A673 (cell line): ENCODE results near the gene GRPR. TPM values are rescaled to one million over a fixed set of nuclear protein-coding genes. Genes with fewer than 3 reads are reported as not detected.
"Not testable (repeated sequence)": the region's sequence is repeated elsewhere in the genome, so short reads cannot be mapped to it uniquely, and the experiment has no call there.

Experiments used
- BruUV-seq: library from RNA; stranded (reverse); fragments of 400-500 nt; replicated peaks from 2 replicates; lab custom pipeline; 2021; lab: Mats Ljungman, UMichigan
- CTCF ChIA-PET: fragments of 300-600 bp; sonication (Branson Sonifier 250); formaldehyde crosslinking; loops from one replicate; lab custom pipeline; 2022; ENCODE audit warnings: antibody characterized with exemption; lab: Charles Lee
- POLR2A ChIA-PET: fragments of 300-600 bp; sonication (Branson Sonifier 250); formaldehyde crosslinking; loops from one replicate; lab custom pipeline; 2022; ENCODE audit warnings: antibody characterized with exemption; ENCODE audit not compliant: low non-redundant PET; lab: Charles Lee
- DNase-seq: peaks from one replicate; pipeline ENCODE4 v3.0.0-alpha.2; 2015; ENCODE audit warnings: low spot score
- H3K27ac ChIP-seq: fragments of 200-600 bp; sonication (generic); 2 replicates; pipeline ENCODE4 v1.5.1; 2016; ENCODE audit warnings: mixed run types, low read depth, mild to moderate bottlenecking, mixed read lengths, antibody characterized with exemption, low read length; ENCODE audit not compliant: poor library complexity, severe bottlenecking
- H3K27me3 ChIP-seq: fragments of 200-600 bp; sonication (generic); replicated peaks from 2 replicates; pipeline ENCODE4 v1.6.1; 2017; ENCODE audit warnings: mixed run types, low read depth, mild to moderate bottlenecking, mixed read lengths, antibody characterized with exemption, low read length; ENCODE audit not compliant: insufficient read depth, poor library complexity
- H3K36me3 ChIP-seq: fragments of 200-600 bp; sonication (generic); 2 replicates; pipeline ENCODE4 v1.6.1; 2016; ENCODE audit warnings: mixed run types, mild to moderate bottlenecking, mixed read lengths, antibody characterized with exemption, low read length; ENCODE audit not compliant: insufficient read depth, poor library complexity, severe bottlenecking
- H3K4me1 ChIP-seq: fragments of 200-600 bp; sonication (generic); 2 replicates; pipeline ENCODE4 v1.6.1; 2017; ENCODE audit warnings: mixed run types, mild to moderate bottlenecking, mixed read lengths, antibody characterized with exemption, low read length; ENCODE audit not compliant: insufficient read depth, poor library complexity, severe bottlenecking
- H3K4me3 ChIP-seq: fragments of 200-600 bp; sonication (generic); 2 replicates; pipeline ENCODE4 v1.5.1; 2016; ENCODE audit warnings: low read depth, mixed run types, mild to moderate bottlenecking, mixed read lengths, low read length; ENCODE audit not compliant: poor library complexity, severe bottlenecking
- H3K9me3 ChIP-seq: fragments of 200-600 bp; sonication (generic); 2 replicates; pipeline ENCODE4 v1.6.1; 2016; ENCODE audit warnings: mixed run types, low read depth, mild to moderate bottlenecking, mixed read lengths, antibody characterized with exemption, low read length; ENCODE audit not compliant: poor library complexity, severe bottlenecking
- EZH2 ChIP-seq: fragments of 200-600 bp; sonication (generic); IDR thresholded peaks from 2 replicates; pipeline ENCODE4 v1.6.1; 2017; ENCODE audit warnings: borderline replicate concordance, low read depth, mild to moderate bottlenecking, mixed read lengths, antibody characterized with exemption, low read length; ENCODE audit not compliant: poor library complexity, severe bottlenecking
- intact Hi-C: fragments of 100-400 bp; cut with micrococcal nuclease; formaldehyde crosslinking; loops from one replicate; pipeline ENCODE4 v1.10.0; 2022; ENCODE audit not compliant: unreplicated experiment
- total RNA-seq: library from RNA; stranded (reverse); gene quantifications from 2 replicates; pipeline ENCODE4 v1.2.3, GENCODE V29; 2021
- TF ChIP-seq, protein P1 (sequence below): fragments of 300-800, 200-600 bp; sonication (generic); conservative IDR thresholded peaks from 2 replicates; pipeline ENCODE4 v1.5.1; 2017; ENCODE audit warnings: low read depth, mild to moderate bottlenecking, antibody characterized with exemption, low read length, moderate library complexity, mixed read lengths

Gene GRPR
- total RNA-seq, 1 experiment from 2014 or later, result 1.2 TPM

GRCh38 chrX:16156692-16157331 lies 33.4 kb downstream of the GRPR start:
- CTCF ChIA-PET, result no interaction called here
- POLR2A ChIA-PET, result interaction anchor here (0.6 kb wide), 1 partner anchor 1582 kb away, joined by 5 read pairs; no protein-coding TSS in a partner anchor
- intact Hi-C loops, result no loop called here
- Histone ChIP-seq H3K4me1 (no peaks in the 10 kb centered on the region), H3K27me3 (peaks cover 5% of the 10 kb centered on the region), H3K9me3 (no peaks in the 10 kb centered on the region), H3K36me3 (no peaks in the 10 kb centered on the region), H3K4me3 (no peak overlapping the region), H3K27ac (no peak overlapping the region)
- no peak for TF ChIP-seq EZH2
- TF ChIP-seq, protein P1, sequence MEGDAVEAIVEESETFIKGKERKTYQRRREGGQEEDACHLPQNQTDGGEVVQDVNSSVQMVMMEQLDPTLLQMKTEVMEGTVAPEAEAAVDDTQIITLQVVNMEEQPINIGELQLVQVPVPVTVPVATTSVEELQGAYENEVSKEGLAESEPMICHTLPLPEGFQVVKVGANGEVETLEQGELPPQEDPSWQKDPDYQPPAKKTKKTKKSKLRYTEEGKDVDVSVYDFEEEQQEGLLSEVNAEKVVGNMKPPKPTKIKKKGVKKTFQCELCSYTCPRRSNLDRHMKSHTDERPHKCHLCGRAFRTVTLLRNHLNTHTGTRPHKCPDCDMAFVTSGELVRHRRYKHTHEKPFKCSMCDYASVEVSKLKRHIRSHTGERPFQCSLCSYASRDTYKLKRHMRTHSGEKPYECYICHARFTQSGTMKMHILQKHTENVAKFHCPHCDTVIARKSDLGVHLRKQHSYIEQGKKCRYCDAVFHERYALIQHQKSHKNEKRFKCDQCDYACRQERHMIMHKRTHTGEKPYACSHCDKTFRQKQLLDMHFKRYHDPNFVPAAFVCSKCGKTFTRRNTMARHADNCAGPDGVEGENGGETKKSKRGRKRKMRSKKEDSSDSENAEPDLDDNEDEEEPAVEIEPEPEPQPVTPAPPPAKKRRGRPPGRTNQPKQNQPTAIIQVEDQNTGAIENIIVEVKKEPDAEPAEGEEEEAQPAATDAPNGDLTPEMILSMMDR, result no peak
- BruUV-seq, result no TSS peak
- DNase-seq, result no peak

GRCh38 chrX:16160729-16161128 lies 37.4 kb downstream of the GRPR start:
- Histone ChIP-seq H3K36me3 (no peaks in the 10 kb centered on the region), H3K4me1 (no peaks in the 10 kb centered on the region), H3K27me3 (peaks cover 5% of the 10 kb centered on the region), H3K9me3 (no peaks in the 10 kb centered on the region), H3K4me3 (no peak overlapping the region), H3K27ac (no peak overlapping the region)
- ChIA-PET POLR2A (no interaction called here), CTCF (no interaction called here)
- DNase-seq, result no peak
- no TSS peak for BruUV-seq
- intact Hi-C loops, result no loop called here
- TF ChIP-seq, protein P1, result no peak
- no peak for TF ChIP-seq EZH2

DNA sequence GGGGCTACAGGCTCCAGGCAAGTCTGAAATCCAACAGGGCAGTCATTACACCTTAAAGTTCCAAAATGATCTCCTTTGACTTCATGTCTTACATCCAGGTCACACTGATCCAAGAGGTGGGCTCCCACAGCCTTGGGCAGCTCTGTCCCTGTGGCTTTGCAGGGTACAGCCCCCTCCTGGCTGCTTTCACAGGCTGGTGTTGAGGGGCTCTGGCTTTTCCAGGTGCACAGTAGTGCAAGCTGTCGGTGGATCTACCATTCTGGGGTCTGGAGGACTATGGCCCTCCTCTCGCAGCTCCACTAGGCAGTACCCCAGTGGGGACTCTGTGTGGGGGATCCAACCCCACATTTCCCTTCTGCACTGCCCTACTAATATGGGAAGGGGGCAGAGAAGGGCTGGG lies 37.8 kb downstream of the GRPR start:
- H3K4me3 ChIP-seq, H3K4me1 ChIP-seq, BruUV-seq, DNase-seq, intact Hi-C loops, H3K9me3 ChIP-seq, H3K27me3 ChIP-seq, H3K27ac ChIP-seq, CTCF ChIA-PET, H3K36me3 ChIP-seq, POLR2A ChIA-PET: not testable (repeated sequence)

DNA sequence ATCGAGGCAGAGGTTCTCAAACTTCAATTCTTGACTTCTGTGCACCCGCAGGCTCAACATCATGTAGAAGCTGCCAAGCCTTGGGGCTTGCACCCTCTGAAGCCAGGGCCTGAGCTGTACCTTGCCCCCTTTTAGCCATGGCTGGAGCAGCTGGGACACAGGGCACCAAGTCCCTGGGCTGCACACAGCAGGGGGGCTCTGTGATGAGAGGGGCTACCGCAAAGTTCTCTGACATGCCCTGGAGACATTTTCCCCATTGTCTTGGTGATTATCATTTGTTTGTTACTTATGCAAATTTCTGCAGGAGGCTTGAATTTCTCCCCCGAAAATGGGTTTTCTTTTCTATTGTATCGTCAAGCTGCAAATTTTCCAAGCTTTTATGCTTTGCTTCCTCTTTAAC lies 39.0 kb downstream of the GRPR start:
- no TSS peak for BruUV-seq
- Histone ChIP-seq H3K36me3 (no peaks in the 10 kb centered on the region), H3K27ac (no peak overlapping the region), H3K9me3 (no peaks in the 10 kb centered on the region), H3K27me3 (peaks cover 5% of the 10 kb centered on the region), H3K4me3 (no peak overlapping the region), H3K4me1 (no peaks in the 10 kb centered on the region)
- TF ChIP-seq, protein P1, result no peak
- no peak for TF ChIP-seq EZH2
- CTCF ChIA-PET, result no interaction called here
- intact Hi-C loops, result no loop called here
- no peak for DNase-seq
- POLR2A ChIA-PET, result no interaction called here
